Activated CD4-positive, alpha-beta T cell treated with anti-CD3 and anti-CD28 coated beads, Interleukin-2, amount 10 ng/mL, durations not matched to agents 24 days and 14 days (primary cell): Measurements from ENCODE around the gene RABAC1. TPM values are rescaled to one million over a fixed set of nuclear protein-coding genes. Genes with fewer than 3 reads are reported as not detected.
"Not testable (repeated sequence)": the region's sequence is repeated elsewhere in the genome, so short reads cannot be mapped to it uniquely, and the experiment has no call there.

Experiments used
- DNase-seq: peaks from one replicate; pipeline ENCODE4 v3.0.0; 2022
- H3K27ac Mint-ChIP-seq: one replicate; pipeline ENCODE4 v1.8.0; 2022; ENCODE audit warnings: mild to moderate bottlenecking, mixed read lengths
- H3K27me3 Mint-ChIP-seq: one replicate; pipeline ENCODE4 v1.8.0; 2022; ENCODE audit warnings: mixed read lengths
- H3K36me3 Mint-ChIP-seq: one replicate; pipeline ENCODE4 v1.8.0; 2022; ENCODE audit warnings: low read depth, mild to moderate bottlenecking, mixed read lengths
- H3K4me1 Mint-ChIP-seq: one replicate; pipeline ENCODE4 v1.8.0; 2021; ENCODE audit warnings: mixed read lengths
- H3K4me3 Mint-ChIP-seq: one replicate; pipeline ENCODE4 v1.8.0; 2022; ENCODE audit warnings: mild to moderate bottlenecking, moderate library complexity, mixed read lengths
- H3K9me3 Mint-ChIP-seq: one replicate; pipeline ENCODE4 v1.8.0; 2021; ENCODE audit warnings: mixed read lengths
- intact Hi-C: fragments of 100-400 bp; cut with micrococcal nuclease; formaldehyde crosslinking; loops from one replicate; pipeline ENCODE4 v1.15.1; 2023
- total RNA-seq: library from RNA; stranded (reverse); gene quantifications from 2 replicates; pipeline ENCODE4 v1.2.3, GENCODE V29; 2022

Gene RABAC1
- total RNA-seq, 1 donor from 2014 or later = 41.5 TPM

DNA sequence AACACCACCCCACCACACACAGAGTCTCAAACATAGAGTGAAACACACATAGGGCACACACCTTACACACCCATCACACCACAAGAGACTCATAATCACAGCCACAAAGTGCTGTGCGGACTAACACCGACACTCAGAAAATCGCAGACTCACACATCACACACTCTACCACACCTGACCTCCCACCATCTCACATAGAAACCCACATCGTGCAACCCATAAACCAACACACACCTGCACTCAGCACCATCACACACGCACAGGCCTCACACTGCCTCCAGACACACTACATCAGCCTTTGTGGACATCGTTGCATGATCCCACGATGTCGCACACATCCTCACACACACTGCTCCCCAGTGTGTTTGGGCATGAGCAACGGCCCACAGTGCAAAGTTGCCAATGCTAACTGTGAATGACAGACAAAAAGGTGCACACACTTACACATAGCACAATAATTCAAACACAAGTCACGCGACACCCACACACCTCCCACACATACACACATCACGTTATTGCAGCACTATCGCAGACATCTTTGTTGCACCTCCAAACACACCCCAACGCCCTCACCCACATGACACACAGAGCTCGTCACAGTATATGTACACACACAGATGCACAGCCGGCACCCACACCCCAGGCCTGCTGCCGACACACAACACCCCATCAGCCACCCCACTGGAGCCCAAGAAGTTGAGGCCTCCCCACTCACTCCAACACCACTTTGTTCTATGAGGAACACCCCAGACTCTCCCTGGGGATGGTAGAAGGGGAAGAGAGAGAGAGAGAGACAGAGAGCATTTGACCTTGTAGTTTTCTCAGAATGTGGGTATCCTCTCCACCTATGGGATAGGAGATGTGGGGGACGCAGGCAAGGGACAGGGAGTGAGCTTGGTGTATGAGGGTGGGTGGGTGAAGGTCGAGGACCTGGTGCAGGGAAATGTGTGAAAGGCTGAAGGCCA lies 36.2 kb upstream of the RABAC1 start:
- Mint-ChIP-seq H3K36me3 (peaks cover 3% of the 10 kb centered on the region), H3K4me3 (peak overlapping the region; percentile 33), H3K4me1 (peaks cover 26% of the 10 kb centered on the region), H3K27ac (no peak overlapping the region), H3K9me3 (no peaks in the 10 kb centered on the region), H3K27me3 (peaks cover 56% of the 10 kb centered on the region)
- no peak for DNase-seq
- intact Hi-C loops = loop anchor here (5.0 kb wide), 1 partner anchor 37 kb away; no protein-coding TSS in a partner anchor

- intact Hi-C loops = no loop called here
- Mint-ChIP-seq H3K27ac (no peak overlapping the region), H3K9me3 (no peaks in the 10 kb centered on the region), H3K27me3 (peaks cover 48% of the 10 kb centered on the region), H3K4me3 (peak overlapping the region; percentile 33), H3K36me3 (peaks cover 3% of the 10 kb centered on the region), H3K4me1 (peaks cover 25% of the 10 kb centered on the region)
- DNase-seq = no peak
Observed at GRCh38 chr19:41994521-41994971, 35.4 kb upstream of the RABAC1 start.

GRCh38 chr19:41993612-41994483 lies 34.7 kb upstream of the RABAC1 start, which contains the start of gene ATP1A3:
TSS of gene ATP1A3 (minus strand) at chr19:41994230. CDS start at chr19:41994076, 154 bp downstream.
- intact Hi-C loops = no loop called here
- Mint-ChIP-seq H3K36me3 (no peaks in the 10 kb centered on the region), H3K4me3 (peak within 1 kb of the TSS; percentile 71), H3K27ac (no peak within 1 kb of the TSS), H3K27me3 (peaks cover 44% of the 10 kb centered on the region), H3K9me3 (no peaks in the 10 kb centered on the region), H3K4me1 (peaks cover 22% of the 10 kb centered on the region)
- DNase-seq = peak; percentile 91

DNA sequence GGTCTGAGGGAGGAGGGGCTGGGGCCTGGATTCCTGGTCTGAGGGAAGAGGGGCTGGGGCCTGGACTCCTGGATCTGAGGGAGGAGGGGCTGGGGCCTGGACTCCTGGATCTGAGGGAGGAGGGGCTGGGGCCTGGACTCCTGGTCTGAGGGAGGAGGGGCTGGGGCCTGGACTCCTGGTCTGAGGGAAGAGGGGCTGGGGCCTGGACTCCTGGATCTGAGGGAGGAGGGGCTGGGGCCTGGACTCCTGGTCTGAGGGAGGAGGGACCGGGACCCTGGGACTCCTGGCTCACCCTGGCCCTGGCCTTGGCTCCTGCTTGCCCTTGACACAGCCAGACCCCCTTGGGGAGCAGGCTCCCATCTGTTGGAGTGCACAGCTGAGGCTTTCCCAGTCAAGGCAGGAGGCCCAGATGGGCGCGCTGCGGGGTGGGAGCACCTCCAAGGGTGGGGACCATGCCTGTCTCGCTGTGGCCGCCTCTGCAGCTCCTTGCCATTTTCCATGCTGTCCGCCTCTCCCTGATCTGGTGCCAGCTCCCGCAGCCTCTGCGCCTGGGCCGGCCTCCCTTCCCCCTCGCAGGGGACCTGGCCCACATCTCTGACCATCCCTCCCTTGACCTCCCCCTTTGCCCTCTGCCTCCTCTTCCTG lies 32.9 kb upstream of the RABAC1 start:
- DNase-seq, H3K36me3 Mint-ChIP-seq, H3K27ac Mint-ChIP-seq, H3K4me3 Mint-ChIP-seq, intact Hi-C loops, H3K9me3 Mint-ChIP-seq: not testable (repeated sequence)
- peaks cover 33% of the 10 kb centered on the region for H3K27me3 Mint-ChIP-seq
- peaks cover 15% of the 10 kb centered on the region for H3K4me1 Mint-ChIP-seq

GRCh38 chr19:41991025-41991424 lies 31.9 kb upstream of the RABAC1 start:
- H3K4me1 Mint-ChIP-seq = peaks cover 9% of the 10 kb centered on the region
- DNase-seq = no peak
- no peaks in the 10 kb centered on the region for H3K9me3 Mint-ChIP-seq
- H3K4me3 Mint-ChIP-seq = no peak overlapping the region
- no peaks in the 10 kb centered on the region for H3K36me3 Mint-ChIP-seq
- H3K27me3 Mint-ChIP-seq = peaks cover 24% of the 10 kb centered on the region
- intact Hi-C loops = no loop called here
- H3K27ac Mint-ChIP-seq = no peak overlapping the region

GRCh38 chr19:41990615-41991014 lies 31.5 kb upstream of the RABAC1 start:
- Mint-ChIP-seq H3K27ac (no peak overlapping the region), H3K36me3 (no peaks in the 10 kb centered on the region), H3K4me1 (peaks cover 9% of the 10 kb centered on the region), H3K4me3 (no peak overlapping the region), H3K27me3 (peaks cover 22% of the 10 kb centered on the region), H3K9me3 (no peaks in the 10 kb centered on the region)
- DNase-seq = no peak
- intact Hi-C loops = no loop called here

DNA sequence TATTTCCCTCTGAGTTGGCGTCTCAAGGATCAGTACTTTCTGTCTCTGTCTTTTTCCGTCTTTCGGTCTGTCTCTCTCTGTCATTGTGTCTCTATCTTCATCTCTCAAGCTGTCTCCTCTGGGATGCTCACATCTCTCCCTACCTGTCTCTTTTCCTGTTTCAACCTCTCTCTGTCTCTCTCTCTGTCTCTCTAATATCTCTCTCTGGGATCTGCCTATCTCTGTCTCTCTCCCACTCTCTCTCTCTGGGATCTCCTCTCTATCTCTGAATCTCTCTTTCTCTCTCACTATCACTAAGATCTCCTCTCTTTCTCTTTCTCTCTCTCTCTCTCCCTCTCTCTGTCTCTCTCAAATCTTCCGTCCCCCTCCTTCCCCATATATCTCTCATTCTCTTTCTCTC lies 30.9 kb upstream of the RABAC1 start:
- Mint-ChIP-seq H3K27me3 (peaks cover 16% of the 10 kb centered on the region), H3K9me3 (no peaks in the 10 kb centered on the region), H3K4me3 (no peak overlapping the region), H3K4me1 (peaks cover 7% of the 10 kb centered on the region), H3K36me3 (no peaks in the 10 kb centered on the region), H3K27ac (no peak overlapping the region)
- intact Hi-C loops = no loop called here
- DNase-seq = no peak

- H3K27ac Mint-ChIP-seq = no peak overlapping the region
- intact Hi-C loops = no loop called here
- peaks cover 11% of the 10 kb centered on the region for H3K27me3 Mint-ChIP-seq
- no peaks in the 10 kb centered on the region for H3K36me3 Mint-ChIP-seq
- H3K4me3 Mint-ChIP-seq = no peak overlapping the region
- no peaks in the 10 kb centered on the region for H3K9me3 Mint-ChIP-seq
- peaks cover 6% of the 10 kb centered on the region for H3K4me1 Mint-ChIP-seq
- DNase-seq = no peak
Observed at GRCh38 chr19:41988947-41989346, 29.8 kb upstream of the RABAC1 start.

GRCh38 chr19:41987141-41987860 lies 28.2 kb upstream of the RABAC1 start:
- no peak overlapping the region for H3K27ac Mint-ChIP-seq
- H3K9me3 Mint-ChIP-seq = no peaks in the 10 kb centered on the region
- no peaks in the 10 kb centered on the region for H3K36me3 Mint-ChIP-seq
- intact Hi-C loops = no loop called here
- no peak overlapping the region for H3K4me3 Mint-ChIP-seq
- H3K4me1 Mint-ChIP-seq = no peaks in the 10 kb centered on the region
- H3K27me3 Mint-ChIP-seq = peaks cover 2% of the 10 kb centered on the region
- no peak for DNase-seq

- Mint-ChIP-seq H3K4me1 (no peaks in the 10 kb centered on the region), H3K9me3 (no peaks in the 10 kb centered on the region), H3K4me3 (no peak overlapping the region), H3K27ac (no peak overlapping the region), H3K36me3 (no peaks in the 10 kb centered on the region), H3K27me3 (no peaks in the 10 kb centered on the region)
- no peak for DNase-seq
- intact Hi-C loops = no loop called here
Observed at GRCh38 chr19:41984961-41985360, 25.8 kb upstream of the RABAC1 start.

GRCh38 chr19:41981724-41982123 lies 22.6 kb upstream of the RABAC1 start:
- Mint-ChIP-seq H3K27me3 (no peaks in the 10 kb centered on the region), H3K27ac (no peak overlapping the region), H3K4me3 (no peak overlapping the region), H3K9me3 (no peaks in the 10 kb centered on the region), H3K4me1 (no peaks in the 10 kb centered on the region), H3K36me3 (no peaks in the 10 kb centered on the region)
- intact Hi-C loops = no loop called here
- no peak for DNase-seq

DNA sequence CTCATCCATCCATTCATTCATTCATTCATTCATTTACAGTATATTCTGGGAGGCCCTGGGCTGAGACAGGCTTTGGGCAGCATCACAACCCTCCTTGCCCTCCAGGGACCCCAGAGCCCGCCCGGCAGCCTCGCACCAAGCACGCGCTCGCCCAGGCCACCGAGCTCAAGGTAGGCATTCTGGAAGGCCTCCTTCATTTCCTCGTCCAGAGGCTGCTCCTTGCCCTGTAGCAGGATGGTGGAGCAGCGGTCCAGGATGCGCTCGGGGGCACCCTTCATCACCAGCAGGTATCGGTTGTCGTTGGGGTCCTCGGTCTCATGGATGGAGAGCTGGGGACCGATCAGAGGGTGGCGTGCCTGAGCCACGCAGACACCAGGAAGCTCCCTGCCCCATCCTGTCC lies 19.3 kb upstream of the RABAC1 start:
- H3K27me3 Mint-ChIP-seq = no peaks in the 10 kb centered on the region
- H3K27ac Mint-ChIP-seq = no peak overlapping the region
- intact Hi-C loops = no loop called here
- H3K9me3 Mint-ChIP-seq = no peaks in the 10 kb centered on the region
- H3K36me3 Mint-ChIP-seq = no peaks in the 10 kb centered on the region
- no peak for DNase-seq
- no peaks in the 10 kb centered on the region for H3K4me1 Mint-ChIP-seq
- no peak overlapping the region for H3K4me3 Mint-ChIP-seq

GRCh38 chr19:41977916-41978315 lies 18.8 kb upstream of the RABAC1 start:
- no peak for DNase-seq
- no peaks in the 10 kb centered on the region for H3K27me3 Mint-ChIP-seq
- H3K36me3 Mint-ChIP-seq = no peaks in the 10 kb centered on the region

More at GRCh38 chr19:41977916-41978315, 18.8 kb upstream of the RABAC1 start:
- Mint-ChIP-seq H3K4me3 (no peak overlapping the region), H3K4me1 (no peaks in the 10 kb centered on the region), H3K27ac (no peak overlapping the region), H3K9me3 (no peaks in the 10 kb centered on the region)
- intact Hi-C loops = no loop called here
